Mesendoderm (in vitro differentiated cells): Measurements from ENCODE around the gene MAST4.
A peak's percentile ranks its signal among the peaks of the same experiment; 100 is the strongest.

Experiments
- DNase-seq: peaks from one replicate; pipeline ENCODE4 v3.0.0; 2013
- H2AK5ac ChIP-seq: 2 replicates; pipeline ENCODE4 v1.6.1; 2013; ENCODE audit warnings: low read length, inconsistent platforms
- H2BK120ac ChIP-seq: 2 replicates; pipeline ENCODE4 v1.6.1; 2013; ENCODE audit warnings: low read depth, mild to moderate bottlenecking, low read length, moderate library complexity, mixed read lengths
- H2BK15ac ChIP-seq: replicated peaks from 2 replicates; pipeline ENCODE4 v1.6.1; 2013; ENCODE audit warnings: low read depth, mild to moderate bottlenecking, moderate library complexity
- H2BK5ac ChIP-seq: 2 replicates; pipeline ENCODE4 v1.6.1; 2013; ENCODE audit warnings: low read length, inconsistent platforms
- H3K18ac ChIP-seq: 2 replicates; pipeline ENCODE4 v1.6.1; 2013; ENCODE audit warnings: mild to moderate bottlenecking, low read length, mixed read lengths
- H3K23ac ChIP-seq: one replicate; pipeline ENCODE4 v1.6.1; 2013; ENCODE audit warnings: low read length
- H3K27ac ChIP-seq: 2 replicates; pipeline ENCODE4 v1.5.1; 2013; ENCODE audit warnings: low read depth, mild to moderate bottlenecking, inconsistent platforms, low read length, moderate library complexity
- H3K27me3 ChIP-seq: 2 replicates; pipeline ENCODE4 v1.6.1; 2013; ENCODE audit warnings: low read length, control low read depth, mild to moderate bottlenecking, inconsistent platforms; ENCODE audit not compliant: insufficient read depth, poor library complexity
- H3K36me3 ChIP-seq: 2 replicates; pipeline ENCODE4 v1.6.1; 2013; ENCODE audit warnings: low read length, inconsistent platforms; ENCODE audit not compliant: control insufficient read depth, insufficient read depth
- H3K4ac ChIP-seq: one replicate; pipeline ENCODE4 v1.6.1; 2013; ENCODE audit warnings: low read depth, mild to moderate bottlenecking, low read length, moderate library complexity
- H3K4me1 ChIP-seq: 2 replicates; pipeline ENCODE4 v1.6.1; 2013; ENCODE audit warnings: low read depth, low read length, inconsistent platforms; ENCODE audit not compliant: control insufficient read depth
- H3K4me2 ChIP-seq: 2 replicates; pipeline ENCODE4 v1.6.1; 2013; ENCODE audit warnings: low read length
- H3K4me3 ChIP-seq: 2 replicates; pipeline ENCODE4 v1.5.1; 2013; ENCODE audit warnings: mild to moderate bottlenecking, low read length
- H3K56ac ChIP-seq: one replicate; pipeline ENCODE4 v1.6.1; 2013; ENCODE audit warnings: low read length
- H3K79me1 ChIP-seq: 2 replicates; pipeline ENCODE4 v1.6.1; 2013; ENCODE audit warnings: low read length, inconsistent platforms
- H3K79me2 ChIP-seq: 2 replicates; pipeline ENCODE4 v1.6.1; 2013; ENCODE audit warnings: mild to moderate bottlenecking, low read length; ENCODE audit not compliant: control insufficient read depth, insufficient read depth
- H3K9ac ChIP-seq: 2 replicates; pipeline ENCODE4 v1.6.1; 2013; ENCODE audit warnings: low read length, inconsistent platforms
- H4K5ac ChIP-seq: one replicate; pipeline ENCODE4 v1.6.1; 2013; ENCODE audit warnings: low read length
- H4K8ac ChIP-seq: one replicate; pipeline ENCODE4 v1.6.1; 2013; ENCODE audit warnings: low read depth, mild to moderate bottlenecking, control low read depth, low read length, moderate library complexity
- WGBS: extraction: QIAGEN DNeasy Blood & Tissue Kit; methylation state at CpG from one replicate; pipeline ENCODE4 v1.1.7; 2013; ENCODE audit warnings: low lambda C conversion rate, missing lambda C conversion rate; ENCODE audit not compliant: insufficient coverage; ENCODE audit errors: extremely low coverage; 5-methylcytosine and 5-hydroxymethylcytosine counted together

The MAST4 gene

GRCh38 chr5:66647146-66647856 lies 51.1 kb downstream of the MAST4 start:
- no peak overlapping the region for H3K4ac ChIP-seq
- H2BK15ac ChIP-seq, result no peak overlapping the region
- no peak overlapping the region for H2BK120ac ChIP-seq
- no peak overlapping the region for H4K8ac ChIP-seq
- no peak overlapping the region for H4K5ac ChIP-seq
- H3K79me2 ChIP-seq, result no peaks in the 10 kb centered on the region
- H3K18ac ChIP-seq, result no peak overlapping the region
- no peak overlapping the region for H3K4me2 ChIP-seq
- H3K4me1 ChIP-seq, result no peaks in the 10 kb centered on the region
- WGBS, result no CpG with 5 or more reads among the region's 3 CpGs
- H2AK5ac ChIP-seq, result no peak overlapping the region
- no peaks in the 10 kb centered on the region for H3K27me3 ChIP-seq
- no peak overlapping the region for H3K27ac ChIP-seq
- no peak overlapping the region for H2BK5ac ChIP-seq
- H3K23ac ChIP-seq, result no peak overlapping the region
- no peaks in the 10 kb centered on the region for H3K36me3 ChIP-seq
- H3K4me3 ChIP-seq, result no peak overlapping the region
- no peak for DNase-seq
- no peak overlapping the region for H3K56ac ChIP-seq
- H3K79me1 ChIP-seq, result no peaks in the 10 kb centered on the region
- H3K9ac ChIP-seq, result no peak overlapping the region

GRCh38 chr5:66652818-66653217 lies 56.6 kb downstream of the MAST4 start:
- H3K18ac ChIP-seq, result no peak overlapping the region
- H3K23ac ChIP-seq, result no peak overlapping the region
- H3K56ac ChIP-seq, result no peak overlapping the region
- no peaks in the 10 kb centered on the region for H3K36me3 ChIP-seq
- no peak overlapping the region for H2BK5ac ChIP-seq
- no peak overlapping the region for H2BK120ac ChIP-seq
- no peak overlapping the region for H3K4me3 ChIP-seq
- H4K5ac ChIP-seq, result no peak overlapping the region
- no peak overlapping the region for H3K9ac ChIP-seq
- no peak overlapping the region for H4K8ac ChIP-seq
- H3K79me1 ChIP-seq, result no peaks in the 10 kb centered on the region
- no peak overlapping the region for H3K4me2 ChIP-seq
- no peaks in the 10 kb centered on the region for H3K79me2 ChIP-seq
- DNase-seq, result no peak
- H3K4ac ChIP-seq, result no peak overlapping the region
- H2BK15ac ChIP-seq, result no peak overlapping the region
- H3K4me1 ChIP-seq, result no peaks in the 10 kb centered on the region
- WGBS, result no CpG with 5 or more reads among the region's 3 CpGs
- no peak overlapping the region for H2AK5ac ChIP-seq
- no peaks in the 10 kb centered on the region for H3K27me3 ChIP-seq
- H3K27ac ChIP-seq, result no peak overlapping the region

- no peak overlapping the region for H4K8ac ChIP-seq
- H3K23ac ChIP-seq, result no peak overlapping the region
- H3K18ac ChIP-seq, result no peak overlapping the region
- H3K56ac ChIP-seq, result no peak overlapping the region
- H3K79me2 ChIP-seq, result no peaks in the 10 kb centered on the region
- DNase-seq, result peak; percentile 30
- WGBS, result no CpG with 5 or more reads among the region's 1 CpG
- no peaks in the 10 kb centered on the region for H3K4me1 ChIP-seq
- H3K9ac ChIP-seq, result no peak overlapping the region
- no peak overlapping the region for H2BK120ac ChIP-seq
- H4K5ac ChIP-seq, result no peak overlapping the region
- no peak overlapping the region for H3K27ac ChIP-seq
- H3K4me2 ChIP-seq, result no peak overlapping the region
- H3K4ac ChIP-seq, result no peak overlapping the region
- no peak overlapping the region for H2AK5ac ChIP-seq
- no peaks in the 10 kb centered on the region for H3K27me3 ChIP-seq
- no peaks in the 10 kb centered on the region for H3K36me3 ChIP-seq
- H3K4me3 ChIP-seq, result no peak overlapping the region
- no peak overlapping the region for H2BK15ac ChIP-seq
- H3K79me1 ChIP-seq, result no peaks in the 10 kb centered on the region
- no peak overlapping the region for H2BK5ac ChIP-seq
These were observed 57.1 kb downstream of the MAST4 start for GRCh38 chr5:66653325-66653724.

- Histone ChIP-seq H2AK5ac (no peak overlapping the region), H3K4ac (no peak overlapping the region), H3K23ac (no peak overlapping the region), H2BK120ac (no peak overlapping the region), H3K4me3 (no peak overlapping the region), H2BK5ac (no peak overlapping the region), H3K36me3 (no peaks in the 10 kb centered on the region), H3K4me1 (no peaks in the 10 kb centered on the region), H3K79me1 (no peaks in the 10 kb centered on the region), H3K27me3 (no peaks in the 10 kb centered on the region), H3K56ac (no peak overlapping the region), H3K79me2 (no peaks in the 10 kb centered on the region), H3K9ac (no peak overlapping the region), H2BK15ac (no peak overlapping the region), H3K4me2 (no peak overlapping the region), H4K5ac (no peak overlapping the region), H3K18ac (peak overlapping the region; percentile 51), H3K27ac (no peak overlapping the region), H4K8ac (no peak overlapping the region)
- DNase-seq, result peak; percentile 22
- whole genome bisulfite sequencing, result no CpG with 5 or more reads among the region's 2 CpGs
These were observed 59.5 kb downstream of the MAST4 start for GRCh38 chr5:66655395-66656324.

- H2BK120ac ChIP-seq, result no peak overlapping the region
- H4K8ac ChIP-seq, result no peak overlapping the region
- no peak overlapping the region for H2AK5ac ChIP-seq
- no peak overlapping the region for H3K18ac ChIP-seq
- H3K4me2 ChIP-seq, result no peak overlapping the region
- H4K5ac ChIP-seq, result no peak overlapping the region
- H3K79me2 ChIP-seq, result no peaks in the 10 kb centered on the region
- no peak overlapping the region for H3K23ac ChIP-seq
- H2BK15ac ChIP-seq, result no peak overlapping the region
- H2BK5ac ChIP-seq, result no peak overlapping the region
- no peaks in the 10 kb centered on the region for H3K4me1 ChIP-seq
- H3K36me3 ChIP-seq, result no peaks in the 10 kb centered on the region
- H3K27ac ChIP-seq, result no peak overlapping the region
- H3K4ac ChIP-seq, result no peak overlapping the region
- H3K27me3 ChIP-seq, result no peaks in the 10 kb centered on the region
- no peak overlapping the region for H3K4me3 ChIP-seq
- H3K56ac ChIP-seq, result no peak overlapping the region
- H3K79me1 ChIP-seq, result no peaks in the 10 kb centered on the region
- DNase-seq, result no peak
- no CpG with 5 or more reads among the region's 2 CpGs for WGBS
- no peak overlapping the region for H3K9ac ChIP-seq
These were observed 62.3 kb downstream of the MAST4 start for GRCh38 chr5:66658516-66658915.
